CD4-positive, alpha-beta T cell treated with Interleukin-15 for 1 hour (primary cell): Measurements from ENCODE around the gene GNG2.

Experiments used
- DNase-seq: peaks from one replicate; pipeline ENCODE4 v3.0.0-alpha.2; 2020

The GNG2 gene

DNA sequence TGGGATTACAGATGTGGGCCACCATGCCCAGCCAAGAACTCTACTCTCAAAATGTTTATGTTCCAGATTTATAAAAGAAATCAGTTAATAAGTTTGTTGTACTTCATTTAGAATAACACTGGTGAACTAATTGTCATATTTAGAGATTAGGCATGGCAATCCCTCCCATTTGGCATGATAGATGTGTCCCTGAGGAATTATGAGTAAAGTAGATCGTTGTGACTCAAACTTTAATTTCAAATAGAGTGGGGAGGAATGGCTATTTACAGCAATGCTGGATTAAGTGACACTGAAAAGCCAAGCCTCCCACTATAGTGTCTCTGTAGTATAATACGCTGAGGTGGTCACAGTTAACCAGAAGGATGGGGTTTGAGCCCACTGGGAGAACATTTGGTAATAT, 89.6 kb downstream of the GNG2 start:
- no peak for DNase-seq

DNA sequence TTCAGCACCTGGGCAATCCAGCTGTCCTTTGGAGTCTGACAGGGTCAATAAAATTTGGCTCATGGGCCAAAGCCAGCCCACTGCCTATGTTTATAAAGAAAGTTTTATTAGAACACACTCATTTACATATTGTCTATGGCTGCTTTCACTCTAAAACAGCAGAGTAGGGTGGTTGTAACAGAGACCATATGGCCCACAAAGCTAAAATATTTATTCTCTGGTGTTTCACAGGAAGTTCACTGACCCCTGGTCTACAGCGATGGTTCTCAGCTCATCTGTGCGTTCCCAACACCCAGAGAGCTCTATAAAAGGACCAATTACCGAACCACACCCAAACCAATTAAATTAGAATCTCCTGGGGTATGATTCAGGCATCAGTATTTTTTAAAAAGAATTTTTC, 91.2 kb downstream of the GNG2 start:
- DNase-seq, result no peak

DNA sequence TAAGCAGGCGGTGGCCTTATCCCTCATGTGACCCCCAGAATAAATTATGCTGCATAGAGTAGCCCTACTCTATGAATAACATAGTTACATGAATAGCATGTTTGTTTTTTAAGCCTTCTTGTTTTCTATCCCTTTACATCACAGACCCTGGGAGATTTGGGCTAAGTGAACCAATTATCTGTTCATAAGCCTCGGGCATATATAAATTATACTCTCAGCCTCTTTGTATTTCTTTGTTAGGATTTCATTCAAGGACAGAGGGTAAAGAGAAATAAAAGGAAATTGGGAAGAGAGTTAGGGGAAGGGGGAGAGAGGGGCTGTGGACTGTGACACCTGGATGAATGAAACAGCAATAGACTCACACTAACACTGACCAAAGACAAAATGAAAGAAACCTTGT, 93.6 kb downstream of the GNG2 start:
- DNase-seq, result no peak

DNA sequence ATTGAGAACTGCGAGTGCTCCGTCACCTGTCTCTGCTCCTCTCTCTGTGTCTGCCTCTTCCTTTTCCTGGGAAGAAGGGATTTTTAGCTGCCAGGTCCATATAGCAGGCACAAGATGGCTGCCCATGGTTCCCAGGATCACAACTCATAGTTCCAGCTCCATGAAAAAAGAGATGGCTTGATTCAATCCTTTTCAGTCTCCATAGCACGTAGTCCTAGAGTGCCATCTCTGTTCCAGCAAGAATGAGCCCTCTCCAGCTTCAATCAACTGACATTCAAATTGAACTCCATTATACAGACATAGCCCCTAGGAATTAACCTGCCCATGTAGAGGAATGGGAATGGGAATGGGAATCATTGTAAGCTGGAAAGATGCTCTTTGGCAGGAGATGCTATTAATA, 94.2 kb downstream of the GNG2 start:
- no peak for DNase-seq

DNA sequence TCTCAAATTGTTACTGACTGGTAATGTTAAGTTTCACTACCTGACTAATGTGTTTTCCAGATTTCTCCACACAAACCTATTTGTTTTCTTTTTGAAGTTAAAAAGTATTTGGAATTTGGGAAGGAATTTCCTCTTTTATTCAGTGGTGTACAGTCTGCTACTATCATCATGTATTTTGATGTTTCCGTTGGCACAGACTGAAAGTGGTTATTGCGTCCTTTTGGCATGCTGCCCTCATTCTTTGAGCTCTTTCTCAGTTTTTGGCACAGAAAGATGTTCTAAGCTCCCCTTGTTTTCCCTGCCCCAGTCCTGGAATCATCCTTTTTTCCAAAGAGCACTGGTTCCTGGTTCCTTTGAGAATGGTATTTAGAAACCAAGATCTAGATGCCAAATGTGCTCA, 97.5 kb downstream of the GNG2 start:
- DNase-seq, result no peak

DNA sequence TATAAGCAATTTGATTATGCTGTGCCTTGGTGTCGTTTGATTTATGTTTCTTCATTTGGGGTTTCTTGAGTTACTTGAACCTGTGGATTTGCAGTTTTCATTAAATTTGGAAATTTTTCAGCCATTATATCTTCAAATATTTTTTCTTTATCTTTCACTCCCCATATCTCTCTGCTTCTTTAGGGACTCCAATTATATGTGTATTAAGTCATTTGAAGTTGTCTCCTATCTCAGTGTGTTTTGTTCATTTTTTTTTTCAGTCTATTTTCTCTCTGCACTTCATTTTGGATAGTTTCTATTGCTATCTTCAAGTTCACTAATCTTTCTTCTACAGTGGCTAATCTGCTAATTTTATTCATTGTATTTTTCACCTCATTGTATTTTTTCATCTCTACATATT, 99.5 kb downstream of the GNG2 start:
- DNase-seq, result no peak

DNA sequence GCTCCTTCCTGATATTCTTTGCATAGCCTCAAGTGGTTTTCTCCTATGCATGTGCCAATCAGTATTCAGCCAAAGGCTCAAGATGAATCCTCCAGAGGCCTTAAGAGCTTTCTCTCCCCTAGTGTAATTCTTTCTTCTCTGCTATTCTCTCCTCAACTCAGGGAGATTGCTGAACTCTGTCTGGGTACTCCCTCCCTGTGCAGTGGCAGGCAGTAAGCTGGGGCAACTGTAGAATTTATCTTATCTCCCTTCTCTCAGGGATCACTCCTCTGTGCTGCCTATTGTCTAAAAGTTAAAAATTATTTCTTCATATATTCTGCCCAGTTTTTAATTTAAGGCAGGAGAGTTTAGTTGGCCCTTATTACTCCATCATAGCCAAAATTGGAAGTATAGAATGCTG, 100.5 kb downstream of the GNG2 start:
- no peak for DNase-seq

DNA sequence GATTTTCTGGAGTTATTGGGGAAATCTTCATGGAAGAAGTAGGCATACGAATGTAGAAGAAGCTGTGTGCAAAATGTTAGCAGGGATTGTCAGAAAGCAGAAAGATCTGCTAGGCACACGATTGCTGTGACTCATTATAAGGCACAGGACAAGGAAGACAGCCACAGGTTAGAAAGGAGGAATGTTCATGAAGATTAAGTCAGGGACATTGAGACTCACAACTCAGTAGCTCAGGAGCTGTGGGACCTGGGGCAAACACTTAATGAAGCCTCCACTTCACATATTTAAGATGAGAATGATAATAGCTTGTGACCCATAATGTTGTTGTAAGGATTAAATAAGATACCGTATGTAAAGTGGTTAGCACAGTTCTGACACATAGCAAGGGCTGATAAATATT, 102.3 kb downstream of the GNG2 start:
- no peak for DNase-seq

DNA sequence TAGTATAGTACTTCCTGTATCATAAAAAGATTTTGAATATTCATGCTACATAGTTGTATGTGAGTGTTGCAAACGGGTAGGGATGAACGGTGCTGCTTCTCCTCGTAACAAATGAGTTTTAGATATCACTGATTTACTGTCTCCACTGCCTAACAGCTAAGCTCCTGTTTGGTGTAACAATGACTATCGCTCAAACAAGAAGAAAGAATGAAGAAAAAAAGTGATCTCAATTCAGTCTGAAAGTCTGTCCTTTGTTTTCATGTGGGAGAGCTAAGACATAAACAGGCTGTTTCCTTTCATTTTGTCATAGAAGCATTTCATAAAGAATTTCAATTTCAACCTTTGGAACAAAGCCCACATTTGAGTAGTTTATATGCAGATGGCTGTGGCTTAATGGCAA, 102.9 kb downstream of the GNG2 start:
- DNase-seq, result no peak

DNA sequence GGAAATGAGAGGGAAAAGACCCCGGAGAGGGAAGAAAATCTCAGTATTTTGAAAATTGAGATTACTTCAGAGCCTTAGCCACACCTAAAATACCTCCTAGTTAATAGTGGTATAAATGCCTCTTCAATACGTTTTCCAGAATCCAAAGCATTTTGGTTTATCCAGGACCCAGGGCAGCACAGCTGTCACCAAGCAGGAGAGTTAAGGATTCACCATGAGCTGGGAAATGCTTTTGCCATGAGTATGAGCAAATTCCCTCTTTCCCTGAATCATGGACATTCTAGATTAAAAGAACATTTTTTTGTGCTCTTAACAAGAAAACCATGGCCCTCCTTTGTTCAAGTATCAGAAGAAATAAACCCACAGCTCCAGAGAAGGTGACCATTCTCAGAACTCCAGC, 107.1 kb downstream of the GNG2 start:
- DNase-seq, result no peak

DNA sequence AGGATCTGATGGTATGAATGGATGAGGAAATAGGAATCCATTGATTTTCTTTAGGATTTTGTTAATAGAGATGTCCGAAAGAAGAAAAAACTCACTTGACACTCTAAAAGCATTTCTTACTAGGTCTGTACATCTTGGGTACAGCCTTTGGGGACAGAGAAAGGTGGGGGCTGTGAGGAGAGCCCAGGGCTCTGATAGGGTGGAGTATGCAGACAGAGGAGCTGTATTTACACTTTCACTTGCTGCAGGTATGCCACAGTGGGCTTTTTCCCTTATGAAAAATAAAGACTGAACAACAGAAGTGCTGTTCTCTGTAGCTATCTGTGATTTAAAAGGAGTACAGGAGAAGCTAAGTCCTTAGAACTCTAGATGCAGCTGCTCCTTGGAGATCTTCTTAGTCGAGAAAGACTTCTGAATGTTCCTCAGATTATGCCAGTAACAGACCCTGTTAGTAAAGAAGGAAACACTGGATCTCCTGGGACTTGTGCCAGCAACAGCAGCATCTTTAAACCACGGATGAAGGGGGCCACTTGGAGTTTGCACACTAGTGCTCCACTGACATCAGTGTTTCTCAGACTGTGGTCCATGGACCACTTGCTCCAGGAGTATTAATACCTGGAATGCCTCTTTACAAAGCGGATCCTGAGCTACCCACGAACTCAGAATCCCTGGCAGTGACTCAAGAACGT, 109.6 kb downstream of the GNG2 start:
- DNase-seq, result no peak

DNA sequence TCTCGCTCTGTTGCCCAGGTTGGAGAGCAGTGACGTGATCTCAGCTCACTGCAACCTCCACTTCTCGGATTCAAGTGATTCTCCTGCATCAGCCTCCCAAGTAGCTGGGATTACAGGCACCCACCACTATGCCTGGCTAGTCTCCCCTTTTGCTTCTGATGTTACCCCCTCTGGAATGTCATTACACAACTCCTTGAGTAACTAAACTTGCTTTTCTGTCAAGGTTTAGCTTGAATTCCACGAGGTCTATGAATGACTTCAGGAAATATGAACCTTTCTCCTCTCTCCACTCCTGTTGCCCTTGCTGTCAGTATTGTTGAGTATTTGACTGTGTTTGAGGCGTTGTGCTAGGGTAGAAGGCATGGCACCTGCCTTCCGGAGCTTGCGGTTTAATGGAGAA, 112.2 kb downstream of the GNG2 start:
- DNase-seq, result no peak

DNA sequence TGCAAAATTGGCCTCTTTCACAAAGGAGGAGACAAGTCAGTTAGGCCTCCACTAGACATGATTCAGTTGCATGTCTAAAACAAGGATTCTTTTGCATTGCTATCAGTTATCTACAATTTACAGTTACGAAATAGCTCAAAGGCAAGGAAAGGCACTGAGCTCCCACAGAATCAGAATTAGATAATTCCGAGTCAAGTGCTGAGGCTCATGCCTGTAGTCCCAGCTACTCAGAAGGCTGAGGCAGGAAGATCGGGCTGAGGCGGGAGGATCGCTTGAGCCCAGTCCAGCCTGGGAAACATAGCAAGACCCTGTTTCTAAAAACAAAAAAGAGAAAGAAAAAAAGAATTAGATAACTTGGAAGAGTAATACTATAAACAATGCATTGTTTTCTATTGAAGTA, 116.7 kb downstream of the GNG2 start:
- DNase-seq, result no peak

DNA sequence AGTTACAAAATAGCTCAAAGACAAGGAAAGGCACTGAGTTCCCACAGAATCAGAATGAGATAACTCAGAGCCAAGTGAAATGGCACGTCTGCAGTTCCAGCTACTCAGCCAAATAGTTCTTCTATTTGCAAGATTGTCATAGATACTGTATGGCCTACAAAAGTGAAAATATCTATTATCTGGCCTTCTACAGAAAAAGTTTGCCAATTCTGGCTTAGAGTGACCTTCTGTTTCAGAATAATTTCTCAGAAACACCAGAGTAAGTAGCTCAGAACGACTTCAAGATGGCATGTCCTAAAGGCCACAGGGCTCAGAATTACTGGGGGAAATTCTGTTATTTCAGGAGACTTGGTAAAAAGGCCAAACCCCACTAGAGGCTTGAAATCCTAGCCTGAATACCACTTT, 118.3 kb downstream of the GNG2 start:
- no peak for DNase-seq

DNA sequence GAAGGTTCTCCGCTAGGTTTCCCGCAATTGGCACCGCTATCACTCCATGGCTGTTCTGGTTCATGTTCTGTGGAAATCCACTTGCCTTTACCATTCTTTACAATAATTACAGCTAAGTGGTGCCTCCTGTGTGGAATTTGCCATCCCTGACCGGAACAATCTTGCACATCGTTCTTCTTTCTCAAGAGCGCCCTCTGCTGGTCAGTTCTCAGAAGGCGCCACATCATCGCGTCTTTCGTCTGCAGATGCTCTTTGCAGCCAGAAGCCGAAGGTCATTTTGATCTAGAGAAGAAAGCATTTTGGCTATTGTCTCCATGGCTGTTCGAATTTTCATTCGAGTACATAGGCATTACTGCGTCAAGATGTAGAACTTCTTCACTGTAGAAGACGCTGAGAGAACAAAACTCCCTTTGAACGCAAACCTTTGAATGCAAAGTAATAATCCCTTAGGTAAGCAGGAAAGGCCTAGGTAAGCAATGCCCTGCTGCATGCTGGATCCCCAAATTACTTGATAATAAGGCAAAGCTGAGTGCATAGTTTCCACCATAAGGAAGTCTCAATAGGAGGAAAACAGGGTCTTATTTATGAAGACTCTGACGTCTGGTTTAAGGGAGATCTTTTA, 118.8 kb downstream of the GNG2 start:
- peak; percentile 71 for DNase-seq

DNA sequence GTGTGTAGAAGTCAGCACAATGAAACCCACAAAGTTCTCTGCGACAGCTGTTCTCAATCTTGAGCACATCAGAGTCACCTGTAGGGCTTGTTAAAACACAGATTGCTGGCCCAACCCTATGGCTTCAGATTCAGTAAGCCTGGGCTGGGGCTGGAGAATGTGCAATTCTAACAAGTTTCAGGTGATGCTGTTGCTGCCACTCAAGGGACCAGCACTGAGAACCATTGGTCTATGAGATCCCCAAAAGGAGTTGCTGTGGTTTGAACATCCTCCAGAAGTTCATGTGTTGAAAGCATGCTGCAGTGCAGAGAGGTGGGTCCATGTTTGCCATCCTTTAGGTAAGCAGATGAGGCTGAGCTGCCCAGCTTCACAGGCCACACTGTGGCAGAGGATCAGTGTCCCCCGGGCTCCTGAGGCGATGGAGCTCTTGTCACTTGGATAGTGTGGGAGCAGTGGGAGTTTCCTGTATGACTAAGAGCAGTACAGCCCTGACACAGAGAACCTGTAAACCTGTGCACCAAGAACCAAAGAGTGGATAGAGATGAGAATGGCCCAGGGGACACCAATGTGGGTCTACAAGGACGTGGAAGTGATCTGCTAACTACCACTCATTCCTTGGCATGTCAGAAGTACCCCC, 120.9 kb downstream of the GNG2 start:
- DNase-seq, result no peak

DNA sequence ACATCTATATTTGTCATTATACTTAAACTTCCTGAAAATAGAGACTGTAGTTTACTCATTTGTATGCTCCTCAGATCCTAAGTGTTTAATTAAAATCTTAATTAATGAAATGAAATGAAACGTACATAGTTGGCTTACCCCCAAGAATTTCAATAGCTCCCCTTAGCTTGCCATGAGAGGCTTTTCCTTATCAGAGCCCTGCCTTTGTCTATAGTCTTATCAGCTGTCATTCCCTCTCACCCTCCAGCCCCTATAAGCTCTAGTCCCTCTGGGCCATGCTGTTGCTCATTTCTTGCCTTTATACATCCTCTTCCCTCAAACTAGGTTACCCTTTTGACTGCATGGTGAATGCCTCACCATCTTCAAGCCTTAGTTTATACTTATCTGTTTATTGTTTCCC, 127.8 kb downstream of the GNG2 start:
- no peak for DNase-seq

DNA sequence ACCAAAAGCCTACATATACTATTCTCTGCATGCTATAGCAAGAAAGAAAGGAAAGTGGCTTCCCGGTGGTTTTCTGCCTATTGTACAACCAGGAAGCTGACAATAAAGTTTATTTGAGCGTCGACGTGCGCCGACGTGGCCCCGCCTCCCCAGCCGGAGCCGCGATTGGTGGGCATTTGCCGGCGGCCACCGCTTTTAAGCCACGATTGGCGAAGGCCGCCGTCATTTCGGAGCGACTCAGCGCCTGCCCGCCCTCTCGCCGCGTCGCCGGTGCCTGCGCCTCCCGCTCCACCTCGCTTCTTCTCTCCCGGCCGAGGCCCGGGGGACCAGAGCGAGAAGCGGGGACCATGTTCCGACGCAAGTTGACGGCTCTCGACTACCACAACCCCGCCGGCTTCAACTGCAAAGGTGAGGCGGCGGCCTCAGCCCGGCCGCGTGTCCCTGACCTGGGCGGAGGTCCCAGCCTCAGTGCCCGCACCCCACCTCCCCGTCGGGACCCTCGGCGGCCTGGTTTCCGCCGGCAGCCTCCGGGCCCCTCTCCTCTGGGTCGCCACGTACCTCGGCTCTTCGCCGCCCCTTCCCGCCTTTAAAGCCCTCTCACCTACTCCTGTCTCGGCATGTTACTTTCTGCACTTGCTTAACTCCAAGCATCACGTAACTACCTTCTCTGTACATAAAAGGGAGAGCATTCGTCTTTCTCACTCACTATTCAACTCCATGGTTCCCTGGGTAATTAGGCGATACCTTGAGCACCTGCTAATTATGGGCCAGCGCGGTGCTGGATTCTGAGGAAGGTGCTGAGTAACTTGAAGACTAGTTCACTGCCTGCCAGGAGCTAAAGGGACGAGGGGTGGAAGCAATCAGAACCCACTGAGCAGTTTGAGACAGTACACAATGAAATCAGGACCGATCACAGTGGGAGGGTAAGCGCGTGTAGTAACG, 129.2 kb downstream of the GNG2 start, which contains the start of gene RTRAF:
RTRAF (plus strand) TSS at position 254 of the 942 bp plus-strand sequence; CDS start at position 348, 94 bp downstream.
- DNase-seq, result peak; percentile 91

DNA sequence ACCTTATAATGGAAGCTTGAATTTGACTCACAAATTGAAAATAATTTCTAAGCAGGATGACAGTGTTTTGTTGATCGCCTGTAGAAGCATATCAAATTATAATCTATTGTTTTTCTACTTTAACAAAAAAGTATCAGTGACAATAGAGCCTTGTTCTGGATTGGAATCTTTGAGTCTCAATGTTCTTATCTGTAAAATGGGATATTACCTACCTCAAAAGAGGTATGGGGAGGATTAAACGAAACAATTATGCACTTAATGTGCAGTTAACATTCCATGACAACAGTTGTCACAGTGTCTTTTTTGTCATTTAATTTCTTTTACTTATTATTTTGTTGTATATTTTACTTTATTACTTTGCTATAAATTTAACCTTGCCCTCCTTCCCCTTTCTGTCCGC, 130.1 kb downstream of the GNG2 start:
- no peak for DNase-seq

DNA sequence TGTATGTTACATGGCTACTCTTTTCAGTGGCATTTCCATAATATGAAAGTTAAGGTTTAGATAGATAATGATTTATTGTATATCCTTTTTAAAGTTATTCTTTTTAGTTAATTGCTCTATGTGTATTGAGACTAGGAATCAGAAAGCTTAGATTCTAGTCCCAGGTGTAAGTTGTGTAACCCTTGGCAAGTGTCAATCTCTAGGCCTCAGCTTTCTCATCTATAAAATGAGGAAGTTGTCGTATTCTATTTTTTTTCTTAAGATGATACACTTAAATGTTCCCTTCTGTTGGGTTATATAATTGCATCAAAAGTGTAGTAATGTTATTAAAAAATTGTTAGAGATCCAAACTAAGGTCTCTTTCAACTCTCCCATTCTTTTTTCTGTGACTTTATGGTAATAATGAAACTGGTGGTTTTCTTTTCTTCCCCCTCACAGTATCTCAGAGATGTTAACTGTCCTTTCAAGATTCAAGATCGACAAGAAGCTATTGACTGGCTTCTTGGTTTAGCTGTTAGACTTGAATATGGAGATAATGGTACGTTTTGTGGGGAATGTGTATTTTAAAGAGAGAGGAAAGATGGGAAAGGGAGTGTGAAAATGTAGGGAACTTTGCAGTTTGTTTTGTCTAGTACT, 133.0 kb downstream of the GNG2 start:
- DNase-seq, result no peak

DNA sequence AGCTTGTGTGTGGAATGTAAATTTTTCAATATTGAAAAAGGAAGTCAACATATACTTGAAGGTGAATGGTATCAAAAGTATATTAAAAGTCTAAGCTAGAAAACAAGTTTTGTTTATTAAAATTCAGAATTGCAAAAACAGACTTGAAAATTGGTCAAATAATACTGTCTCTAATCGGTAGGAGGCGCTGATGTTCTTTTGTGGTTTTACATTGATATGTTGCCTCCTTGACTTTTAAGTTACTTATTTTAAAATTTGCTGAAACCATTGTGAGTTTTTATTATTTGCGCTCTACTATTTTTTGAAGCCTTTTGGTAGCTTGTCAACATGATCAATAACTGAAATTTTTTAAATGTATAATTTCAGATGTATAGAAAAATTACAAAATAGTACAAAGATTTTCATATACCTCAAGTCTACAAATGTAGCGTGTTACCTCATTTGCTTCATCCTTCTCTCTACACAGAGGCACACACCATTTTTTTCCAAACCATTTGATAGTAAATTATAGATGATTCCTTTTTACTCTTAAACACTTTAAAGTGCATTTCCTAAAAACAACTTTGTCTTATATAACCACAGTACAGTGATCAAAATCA, 135.8 kb downstream of the GNG2 start:
- DNase-seq, result no peak

DNA sequence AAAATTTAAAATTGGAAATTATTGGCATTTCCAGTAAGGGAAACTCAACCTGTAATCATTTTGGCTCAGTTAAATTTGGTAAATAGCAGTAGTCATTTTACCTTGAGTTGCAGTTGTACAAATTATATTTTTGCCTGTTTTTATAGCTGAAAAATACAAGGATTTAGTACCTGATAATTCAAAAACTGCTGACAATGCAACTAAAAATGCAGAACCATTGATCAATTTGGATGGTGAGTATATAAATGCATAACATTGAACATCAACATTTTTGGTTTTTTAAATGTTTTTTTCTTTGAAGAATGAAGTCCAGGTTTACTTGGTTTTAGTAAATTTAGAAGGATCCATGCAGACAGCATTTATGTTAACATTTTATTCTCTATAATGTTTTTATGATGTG, 137.9 kb downstream of the GNG2 start:
- DNase-seq, result no peak
